Measurements from ENCODE around the gene SLC6A14. TPM values are rescaled to one million over a fixed set of nuclear protein-coding genes. Genes with fewer than 3 reads are reported as not detected.

The SLC6A14 gene
- total and polyA plus RNA-seq, 8 donors = 0.08 to 70.8 (median 0.38) TPM

- DNase-seq (no peak), ATAC-seq (no peak)
- no peaks in the 10 kb centered on the region for H3K4me1 ChIP-seq
- H3K9me3 ChIP-seq = no peaks in the 10 kb centered on the region
- intact Hi-C loops (cut with DNase I) = no loop called here
- no peak overlapping the region for H3K4me3 ChIP-seq
- H3K27ac ChIP-seq = no peak overlapping the region
- H3K27me3 ChIP-seq = no peaks in the 10 kb centered on the region
- no peaks in the 10 kb centered on the region for H3K36me3 ChIP-seq
- TF ChIP-seq CTCF (IDR thresholded peaks at IDR 0.05) = no peak
Measured at GRCh38 chrX:116413273-116413672, 23.1 kb upstream of the SLC6A14 start.

GRCh38 chrX:116417214-116417613, 19.2 kb upstream of the SLC6A14 start:
- intact Hi-C loops (cut with DNase I) = no loop called here
- ATAC-seq (no peak), DNase-seq (peak in 1 of 4 donors; percentile 7)
- Histone ChIP-seq H3K4me3 (no peak overlapping the region), H3K36me3 (no peaks in the 10 kb centered on the region), H3K27ac (no peak overlapping the region), H3K27me3 (no peaks in the 10 kb centered on the region), H3K9me3 (no peaks in the 10 kb centered on the region), H3K4me1 (no peaks in the 10 kb centered on the region)
- no peak for TF ChIP-seq CTCF (IDR thresholded peaks at IDR 0.05)

- no peak for TF ChIP-seq CTCF (IDR thresholded peaks at IDR 0.05)
- H3K27ac ChIP-seq = no peak overlapping the region
- intact Hi-C loops (cut with DNase I) = no loop called here
- no peaks in the 10 kb centered on the region for H3K9me3 ChIP-seq
- no peak overlapping the region for H3K4me3 ChIP-seq
- no peak for DNase-seq
- no peaks in the 10 kb centered on the region for H3K27me3 ChIP-seq
- no peaks in the 10 kb centered on the region for H3K4me1 ChIP-seq
- H3K36me3 ChIP-seq = no peaks in the 10 kb centered on the region
- ATAC-seq = no peak
Measured at GRCh38 chrX:116417968-116418367, 18.4 kb upstream of the SLC6A14 start.

GRCh38 chrX:116427978-116428377, 8.4 kb upstream of the SLC6A14 start:
- intact Hi-C loops (cut with DNase I) = no loop called here
- H3K36me3 ChIP-seq = no peaks in the 10 kb centered on the region
- no peaks in the 10 kb centered on the region for H3K4me1 ChIP-seq
- ATAC-seq = no peak
- H3K27me3 ChIP-seq = no peaks in the 10 kb centered on the region
- DNase-seq = no peak
- H3K27ac ChIP-seq = no peak overlapping the region
- no peaks in the 10 kb centered on the region for H3K9me3 ChIP-seq
- no peak overlapping the region for H3K4me3 ChIP-seq
- no peak for TF ChIP-seq CTCF (IDR thresholded peaks at IDR 0.05)

- Histone ChIP-seq H3K4me1 (no peaks in the 10 kb centered on the region), H3K36me3 (no peaks in the 10 kb centered on the region), H3K4me3 (no peak overlapping the region), H3K9me3 (no peaks in the 10 kb centered on the region), H3K27ac (peak overlapping the region in 1 of 2 donors; percentile 30), H3K27me3 (no peaks in the 10 kb centered on the region)
- no peak for DNase-seq
- ATAC-seq = no peak
- intact Hi-C loops (cut with DNase I) = no loop called here
- no peak for TF ChIP-seq CTCF (IDR thresholded peaks at IDR 0.05)
Measured at GRCh38 chrX:116435597-116435996, 809 bp upstream of the SLC6A14 start.

Measured in left lung (tissue), 10 donors.